Dendritic cell treated with granulocyte-macrophage colony-stimulating factor and Interleukin-4, amounts not matched to agents 40 ng/mL and 50 ng/mL, for 4 days (primary cell): Measurements from ENCODE around the gene HTR6.

ENCODE experiments used
- H3K27ac Mint-ChIP-seq: one replicate; pipeline ENCODE4 v1.8.0; 2022; ENCODE audit warnings: mild to moderate bottlenecking, mixed read lengths
- H3K27me3 Mint-ChIP-seq: one replicate; pipeline ENCODE4 v1.8.0; 2022; ENCODE audit warnings: mild to moderate bottlenecking, mixed read lengths
- H3K36me3 Mint-ChIP-seq: one replicate; pipeline ENCODE4 v1.8.0; 2022; ENCODE audit warnings: low read depth, mixed read lengths
- H3K4me1 Mint-ChIP-seq: one replicate; pipeline ENCODE4 v1.8.0; 2022; ENCODE audit warnings: low read depth, mixed read lengths
- H3K4me3 Mint-ChIP-seq: one replicate; pipeline ENCODE4 v1.8.0; 2022; ENCODE audit warnings: mild to moderate bottlenecking, moderate library complexity, mixed read lengths
- H3K9me3 Mint-ChIP-seq: one replicate; pipeline ENCODE4 v1.8.0; 2022; ENCODE audit warnings: mixed read lengths
- intact Hi-C: fragments of 100-400 bp; cut with micrococcal nuclease; formaldehyde crosslinking; loops from one replicate; pipeline ENCODE4 v1.15.0; 2022

The HTR6 gene

GRCh38 chr1:19679691-19680090, 15.0 kb downstream of the HTR6 start:
- Mint-ChIP-seq H3K4me1 (no peaks in the 10 kb centered on the region), H3K9me3 (no peaks in the 10 kb centered on the region), H3K4me3 (no peak overlapping the region), H3K27ac (no peak overlapping the region), H3K36me3 (peaks cover 11% of the 10 kb centered on the region), H3K27me3 (peaks cover 10% of the 10 kb centered on the region)
- intact Hi-C loops = no loop called here

- intact Hi-C loops = no loop called here
- Mint-ChIP-seq H3K27me3 (peaks cover 10% of the 10 kb centered on the region), H3K4me1 (no peaks in the 10 kb centered on the region), H3K9me3 (no peaks in the 10 kb centered on the region), H3K36me3 (peaks cover 11% of the 10 kb centered on the region), H3K4me3 (no peak overlapping the region), H3K27ac (no peak overlapping the region)
These were observed 16.0 kb downstream of the HTR6 start for GRCh38 chr1:19680644-19681043.

GRCh38 chr1:19682257-19682656, 17.6 kb downstream of the HTR6 start:
- no peaks in the 10 kb centered on the region for H3K4me1 Mint-ChIP-seq
- no peak overlapping the region for H3K27ac Mint-ChIP-seq
- H3K27me3 Mint-ChIP-seq = peaks cover 1% of the 10 kb centered on the region
- H3K4me3 Mint-ChIP-seq = no peak overlapping the region
- H3K36me3 Mint-ChIP-seq = peaks cover 17% of the 10 kb centered on the region
- intact Hi-C loops = no loop called here
- peaks cover 2% of the 10 kb centered on the region for H3K9me3 Mint-ChIP-seq

- intact Hi-C loops = no loop called here
- Mint-ChIP-seq H3K27me3 (no peaks in the 10 kb centered on the region), H3K36me3 (peaks cover 23% of the 10 kb centered on the region), H3K4me3 (no peak overlapping the region), H3K9me3 (peaks cover 8% of the 10 kb centered on the region), H3K4me1 (no peaks in the 10 kb centered on the region), H3K27ac (no peak overlapping the region)
These were observed 18.2 kb downstream of the HTR6 start for GRCh38 chr1:19682901-19683300.

GRCh38 chr1:19683351-19683750, 18.7 kb downstream of the HTR6 start:
- intact Hi-C loops = no loop called here
- peaks cover 10% of the 10 kb centered on the region for H3K9me3 Mint-ChIP-seq
- no peak overlapping the region for H3K4me3 Mint-ChIP-seq
- H3K27me3 Mint-ChIP-seq = no peaks in the 10 kb centered on the region
- no peaks in the 10 kb centered on the region for H3K4me1 Mint-ChIP-seq
- H3K27ac Mint-ChIP-seq = no peak overlapping the region
- H3K36me3 Mint-ChIP-seq = peaks cover 28% of the 10 kb centered on the region

GRCh38 chr1:19684677-19685076, 20.0 kb downstream of the HTR6 start:
- Mint-ChIP-seq H3K27ac (no peak overlapping the region), H3K4me1 (no peaks in the 10 kb centered on the region), H3K36me3 (peaks cover 41% of the 10 kb centered on the region), H3K9me3 (peaks cover 12% of the 10 kb centered on the region), H3K4me3 (no peak overlapping the region), H3K27me3 (no peaks in the 10 kb centered on the region)
- intact Hi-C loops = no loop called here

- intact Hi-C loops = no loop called here
- Mint-ChIP-seq H3K36me3 (peaks cover 54% of the 10 kb centered on the region), H3K27me3 (no peaks in the 10 kb centered on the region), H3K9me3 (peaks cover 24% of the 10 kb centered on the region), H3K27ac (no peak overlapping the region), H3K4me3 (no peak overlapping the region), H3K4me1 (no peaks in the 10 kb centered on the region)
These were observed 21.3 kb downstream of the HTR6 start for GRCh38 chr1:19685994-19686393.

GRCh38 chr1:19687414-19687813, 22.7 kb downstream of the HTR6 start:
- Mint-ChIP-seq H3K4me1 (no peaks in the 10 kb centered on the region), H3K9me3 (peaks cover 32% of the 10 kb centered on the region), H3K36me3 (peaks cover 65% of the 10 kb centered on the region), H3K4me3 (no peak overlapping the region), H3K27ac (no peak overlapping the region), H3K27me3 (no peaks in the 10 kb centered on the region)
- intact Hi-C loops = no loop called here

GRCh38 chr1:19688041-19688842, 23.6 kb downstream of the HTR6 start:
- Mint-ChIP-seq H3K27ac (no peak overlapping the region), H3K4me3 (no peak overlapping the region), H3K9me3 (peaks cover 32% of the 10 kb centered on the region), H3K4me1 (no peaks in the 10 kb centered on the region), H3K36me3 (peaks cover 65% of the 10 kb centered on the region), H3K27me3 (no peaks in the 10 kb centered on the region)
- intact Hi-C loops = no loop called here

- Mint-ChIP-seq H3K27me3 (no peaks in the 10 kb centered on the region), H3K9me3 (peaks cover 32% of the 10 kb centered on the region), H3K4me1 (no peaks in the 10 kb centered on the region), H3K4me3 (no peak overlapping the region), H3K27ac (no peak overlapping the region), H3K36me3 (peaks cover 75% of the 10 kb centered on the region)
- intact Hi-C loops = no loop called here
These were observed 24.5 kb downstream of the HTR6 start for GRCh38 chr1:19689085-19689757.

GRCh38 chr1:19689856-19690255, 25.2 kb downstream of the HTR6 start:
- peaks cover 32% of the 10 kb centered on the region for H3K9me3 Mint-ChIP-seq
- no peak overlapping the region for H3K4me3 Mint-ChIP-seq
- intact Hi-C loops = no loop called here
- no peak overlapping the region for H3K27ac Mint-ChIP-seq
- no peaks in the 10 kb centered on the region for H3K27me3 Mint-ChIP-seq
- no peaks in the 10 kb centered on the region for H3K4me1 Mint-ChIP-seq
- H3K36me3 Mint-ChIP-seq = peaks cover 82% of the 10 kb centered on the region

GRCh38 chr1:19690342-19690741, 25.7 kb downstream of the HTR6 start:
- Mint-ChIP-seq H3K36me3 (peaks cover 86% of the 10 kb centered on the region), H3K9me3 (peaks cover 32% of the 10 kb centered on the region), H3K27me3 (no peaks in the 10 kb centered on the region), H3K4me3 (no peak overlapping the region), H3K4me1 (no peaks in the 10 kb centered on the region), H3K27ac (no peak overlapping the region)
- intact Hi-C loops = no loop called here

- Mint-ChIP-seq H3K9me3 (peaks cover 31% of the 10 kb centered on the region), H3K27ac (no peak overlapping the region), H3K36me3 (peaks cover 92% of the 10 kb centered on the region), H3K4me1 (peaks cover 12% of the 10 kb centered on the region), H3K4me3 (no peak overlapping the region), H3K27me3 (no peaks in the 10 kb centered on the region)
- intact Hi-C loops = no loop called here
These were observed 29.6 kb downstream of the HTR6 start for GRCh38 chr1:19694298-19694697.

GRCh38 chr1:19695772-19696171, 31.1 kb downstream of the HTR6 start:
- H3K27me3 Mint-ChIP-seq = no peaks in the 10 kb centered on the region
- intact Hi-C loops = no loop called here
- peaks cover 18% of the 10 kb centered on the region for H3K9me3 Mint-ChIP-seq
- no peak overlapping the region for H3K4me3 Mint-ChIP-seq
- peaks cover 12% of the 10 kb centered on the region for H3K4me1 Mint-ChIP-seq
- no peak overlapping the region for H3K27ac Mint-ChIP-seq
- peaks cover 89% of the 10 kb centered on the region for H3K36me3 Mint-ChIP-seq
